GM10266 (cell line): ENCODE results near the gene GRIP2.

Source experiments
- DNase-seq: peaks from one replicate; pipeline ENCODE4 v3.0.0; 2012; ENCODE audit errors: extremely low spot score
- CTCF ChIP-seq: IDR thresholded peaks from 2 replicates; pipeline ENCODE4 v1.5.1; 2012; ENCODE audit warnings: mild to moderate bottlenecking, low read depth; ENCODE audit not compliant: control insufficient read depth, insufficient read depth; ENCODE audit errors: missing control alignments

Gene GRIP2

DNA sequence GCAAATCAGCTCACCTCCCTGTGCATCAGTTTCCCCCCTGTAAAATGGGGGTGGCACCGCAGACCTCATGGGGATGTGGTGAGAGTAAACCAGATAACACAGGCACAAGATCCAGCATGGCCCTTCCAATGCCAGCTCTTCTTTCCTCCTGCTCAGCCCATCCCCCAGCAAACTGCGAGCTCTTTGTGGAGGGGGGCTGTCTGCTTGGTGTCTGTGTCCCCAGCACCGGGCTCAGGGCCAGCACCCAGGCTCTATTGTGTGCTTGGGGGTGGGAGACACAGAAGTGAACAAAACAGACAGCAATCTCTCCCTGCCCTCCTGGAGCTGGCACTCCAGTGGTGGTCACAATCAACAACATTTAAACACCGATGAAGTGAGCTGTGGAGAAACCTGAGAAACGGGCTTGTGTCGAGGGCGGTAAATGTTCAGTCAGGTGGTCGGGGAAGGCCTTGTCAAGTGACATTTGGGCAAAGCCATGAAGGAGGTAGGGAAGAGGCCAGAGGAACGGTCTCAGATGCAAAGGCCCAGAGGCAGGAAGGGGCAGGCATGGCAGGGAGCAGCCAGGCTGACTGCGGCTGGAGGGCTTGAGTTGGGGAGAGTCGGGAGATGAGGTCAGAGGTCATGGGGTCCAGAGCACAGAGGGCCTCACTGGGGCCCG is 28.4 kb downstream of the GRIP2 start:
- DNase-seq = no peak
- no peak for TF ChIP-seq CTCF

- no peak for DNase-seq
- no peak for TF ChIP-seq CTCF
Measured at GRCh38 chr3:14510838-14511622, 29.1 kb downstream of the GRIP2 start.

- TF ChIP-seq CTCF = no peak
- DNase-seq = no peak
Measured at GRCh38 chr3:14509796-14510100, 30.4 kb downstream of the GRIP2 start.

DNA sequence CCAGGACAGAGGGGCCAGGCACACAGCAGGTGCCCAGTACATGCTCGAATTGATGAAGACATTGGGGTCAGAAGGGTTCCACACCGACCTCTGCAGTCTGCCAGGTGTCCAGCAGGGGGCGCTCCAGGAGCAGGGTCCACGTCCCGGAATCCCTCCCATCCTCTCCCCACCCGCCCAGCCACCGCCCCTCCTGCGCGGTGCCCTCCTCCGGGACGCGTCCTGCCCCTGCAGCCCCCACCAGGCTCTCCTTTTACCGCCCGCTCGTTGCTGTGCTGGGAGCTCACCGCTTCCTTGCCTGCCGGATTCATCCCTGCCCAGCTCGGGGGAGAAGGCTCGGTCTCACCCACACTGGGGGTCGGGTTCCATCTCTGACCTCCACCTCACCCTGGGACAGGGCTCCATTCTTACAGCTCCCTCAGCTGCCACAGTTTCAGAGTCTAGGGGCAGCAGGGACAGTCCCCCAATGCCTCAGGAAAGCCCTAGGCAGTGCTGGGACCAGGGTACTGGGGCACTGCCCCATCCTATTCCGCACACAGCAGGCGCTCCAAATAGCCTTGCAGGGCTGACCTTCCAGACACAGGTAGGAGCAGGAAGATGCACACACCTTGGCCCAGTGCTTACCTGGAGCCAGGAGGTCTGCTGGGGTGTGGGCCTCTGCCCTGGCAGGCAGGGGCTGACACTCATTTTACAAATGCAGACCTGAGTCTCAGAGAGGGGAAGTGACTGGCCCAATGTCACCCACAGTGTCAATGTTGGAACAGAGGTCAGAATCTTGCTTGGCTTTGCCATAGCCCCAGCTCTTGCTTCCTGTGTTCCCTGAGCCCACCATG is 31.0 kb downstream of the GRIP2 start:
- TF ChIP-seq CTCF = peak; percentile 84
- peak; percentile 87 for DNase-seq

GRCh38 chr3:14508505-14508819 is 31.7 kb downstream of the GRIP2 start:
- no peak for DNase-seq
- TF ChIP-seq CTCF = no peak

DNA sequence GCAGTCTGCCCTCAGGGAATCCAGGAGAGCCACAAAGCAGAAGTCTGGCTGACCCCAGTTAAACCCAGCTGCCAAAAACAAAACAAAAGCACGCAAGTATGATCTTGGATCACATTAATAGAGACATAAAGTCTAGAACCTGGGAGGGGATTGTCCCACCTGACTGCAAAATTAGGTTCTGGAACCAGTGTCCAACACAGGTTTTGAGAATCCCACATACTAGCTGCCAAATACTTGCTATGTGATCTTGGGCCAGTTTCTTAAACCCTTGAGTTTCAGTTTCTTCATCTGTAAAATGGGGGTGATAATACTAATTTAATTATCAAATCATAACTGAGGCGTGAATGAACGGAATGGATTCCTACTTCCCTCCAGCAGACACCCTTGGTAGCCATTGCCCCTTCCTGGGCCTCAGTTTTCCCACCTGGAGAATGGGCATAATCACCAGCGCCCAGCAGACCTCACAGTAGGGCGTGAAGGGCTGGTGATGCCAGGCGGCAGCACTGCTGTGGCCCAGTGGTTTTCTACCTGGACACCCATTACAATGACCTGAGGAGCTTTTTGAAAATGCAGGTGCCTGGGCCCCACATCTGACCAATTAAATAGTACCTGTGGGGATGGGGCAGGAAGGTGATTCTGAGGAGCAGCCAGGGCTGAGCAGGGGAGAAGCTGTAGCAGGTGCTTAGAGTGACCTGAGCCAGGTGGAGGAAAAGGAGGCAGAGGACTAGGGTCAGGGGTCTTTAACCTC is 32.2 kb downstream of the GRIP2 start:
- no peak for DNase-seq
- TF ChIP-seq CTCF = no peak
